HUES6 (cell line): ENCODE data around the gene POFUT2.

Experiments
- H3K27ac ChIP-seq: 2 replicates; pipeline ENCODE4 v1.7.0; 2013; ENCODE audit warnings: low read depth, mild to moderate bottlenecking, low read length, inconsistent platforms
- H3K27me3 ChIP-seq: 2 replicates; pipeline ENCODE4 v1.6.1; 2013; ENCODE audit warnings: low read length; ENCODE audit not compliant: control insufficient read depth, insufficient read depth
- H3K36me3 ChIP-seq: 2 replicates; pipeline ENCODE4 v1.6.1; 2013; ENCODE audit warnings: low read length; ENCODE audit not compliant: control insufficient read depth, insufficient read depth
- H3K4me1 ChIP-seq: 2 replicates; pipeline ENCODE4 v1.6.1; 2013; ENCODE audit warnings: low read length; ENCODE audit not compliant: control insufficient read depth, insufficient read depth
- H3K4me3 ChIP-seq: 2 replicates; pipeline ENCODE4 v1.5.1; 2013; ENCODE audit warnings: low read depth, low read length
- H3K9ac ChIP-seq: one replicate; pipeline ENCODE4 v1.6.1; 2013; ENCODE audit warnings: mild to moderate bottlenecking, low read length
- H3K9me3 ChIP-seq: 2 replicates; pipeline ENCODE4 v1.6.1; 2013; ENCODE audit warnings: low read depth, low read length; ENCODE audit not compliant: control insufficient read depth, insufficient read depth

Gene POFUT2

DNA sequence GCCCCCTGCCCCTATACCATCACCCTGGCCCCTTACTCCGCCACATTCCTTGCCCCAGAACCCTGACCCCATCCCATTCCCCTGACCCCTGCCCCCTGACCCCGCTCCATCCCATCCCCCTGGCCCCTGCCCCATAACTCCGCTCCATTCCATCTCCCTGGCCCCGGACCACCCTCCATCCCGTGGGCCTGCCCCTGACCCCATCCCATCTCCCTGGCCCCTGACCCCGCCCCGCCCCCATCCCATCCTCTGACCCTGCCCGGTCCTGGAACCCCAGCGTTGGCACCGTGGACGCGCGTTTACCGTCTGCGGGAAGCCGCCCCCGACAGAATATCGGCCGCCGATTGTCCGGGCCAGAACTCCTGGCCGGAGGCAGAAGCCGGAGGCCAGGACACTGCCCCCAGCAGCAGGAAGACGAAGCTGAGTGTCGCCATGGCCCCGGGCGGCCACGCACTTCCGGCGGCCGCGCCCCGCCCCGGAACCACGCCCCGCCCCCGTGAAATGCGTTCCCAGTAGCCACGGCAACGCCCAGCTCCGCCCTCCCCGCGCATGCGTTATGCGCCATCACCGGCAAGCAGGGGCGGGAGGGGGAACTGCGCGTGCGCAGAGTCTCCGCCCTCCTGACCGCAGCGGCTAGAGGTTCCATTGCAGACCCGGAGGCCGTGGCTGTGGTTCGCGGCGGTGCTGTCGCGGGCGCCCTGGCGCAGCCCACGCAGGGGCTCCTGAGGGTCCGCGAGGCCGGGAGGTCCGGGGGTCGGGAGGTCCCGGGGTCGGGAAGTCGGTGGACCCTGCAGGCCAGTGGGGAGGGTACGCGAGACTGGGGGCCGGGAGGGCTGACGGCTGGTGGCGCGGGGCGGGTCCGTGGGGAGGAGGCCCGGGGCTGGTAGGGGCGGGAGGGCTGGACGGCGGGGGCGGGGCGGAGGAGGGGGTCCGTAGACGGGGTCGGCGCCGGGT is at the start of gene POFUT2:
Gene POFUT2, minus strand, starts transcription at position 458 of the 954 bp plus-strand sequence. Its CDS starts 24 bp downstream, at position 434.
- no peaks in the 10 kb centered on the region for H3K27me3 ChIP-seq
- H3K27ac ChIP-seq: peak within 1 kb of the TSS; percentile 65; the same call in 1 of the 2 replicates
- H3K4me1 ChIP-seq: peaks cover 12% of the 10 kb centered on the region
- H3K4me3 ChIP-seq: peak within 1 kb of the TSS; percentile 79
- H3K9ac ChIP-seq: peak within 1 kb of the TSS; percentile 86
- H3K9me3 ChIP-seq: no peaks in the 10 kb centered on the region
- H3K36me3 ChIP-seq: peaks cover 34% of the 10 kb centered on the region

DNA sequence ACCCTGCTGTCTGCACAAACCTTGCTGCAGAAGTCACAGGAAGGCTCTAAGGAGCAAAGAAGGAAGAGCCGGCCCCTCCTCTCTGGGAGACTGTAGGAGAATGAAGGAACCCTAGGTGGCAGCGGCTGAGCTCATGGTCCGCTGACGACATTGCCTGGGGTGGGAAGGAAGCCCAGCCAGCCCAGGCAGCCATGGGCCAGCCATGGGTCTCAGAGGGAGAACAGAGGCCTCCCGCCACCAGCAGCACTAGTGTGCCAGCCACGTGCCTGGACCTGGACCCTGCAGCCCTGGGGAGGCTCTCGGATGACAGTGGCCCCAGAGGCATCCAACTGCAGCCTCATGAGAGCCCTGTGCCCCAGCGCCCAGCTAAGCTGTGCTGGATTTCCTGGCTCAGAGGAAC is 49.2 kb upstream of the POFUT2 start:
- peaks cover 30% of the 10 kb centered on the region for H3K4me1 ChIP-seq
- H3K9me3 ChIP-seq: no peaks in the 10 kb centered on the region
- H3K36me3 ChIP-seq: no peaks in the 10 kb centered on the region
- H3K27me3 ChIP-seq: no peaks in the 10 kb centered on the region
- no peak overlapping the region for H3K9ac ChIP-seq
- H3K4me3 ChIP-seq: no peak overlapping the region
- H3K27ac ChIP-seq: no peak overlapping the region

GRCh38 chr21:45336535-45336810 is 48.8 kb upstream of the POFUT2 start:
- Histone ChIP-seq H3K27ac (no peak overlapping the region), H3K36me3 (no peaks in the 10 kb centered on the region), H3K9ac (no peak overlapping the region), H3K4me3 (no peak overlapping the region), H3K4me1 (peaks cover 33% of the 10 kb centered on the region), H3K9me3 (no peaks in the 10 kb centered on the region), H3K27me3 (no peaks in the 10 kb centered on the region)

DNA sequence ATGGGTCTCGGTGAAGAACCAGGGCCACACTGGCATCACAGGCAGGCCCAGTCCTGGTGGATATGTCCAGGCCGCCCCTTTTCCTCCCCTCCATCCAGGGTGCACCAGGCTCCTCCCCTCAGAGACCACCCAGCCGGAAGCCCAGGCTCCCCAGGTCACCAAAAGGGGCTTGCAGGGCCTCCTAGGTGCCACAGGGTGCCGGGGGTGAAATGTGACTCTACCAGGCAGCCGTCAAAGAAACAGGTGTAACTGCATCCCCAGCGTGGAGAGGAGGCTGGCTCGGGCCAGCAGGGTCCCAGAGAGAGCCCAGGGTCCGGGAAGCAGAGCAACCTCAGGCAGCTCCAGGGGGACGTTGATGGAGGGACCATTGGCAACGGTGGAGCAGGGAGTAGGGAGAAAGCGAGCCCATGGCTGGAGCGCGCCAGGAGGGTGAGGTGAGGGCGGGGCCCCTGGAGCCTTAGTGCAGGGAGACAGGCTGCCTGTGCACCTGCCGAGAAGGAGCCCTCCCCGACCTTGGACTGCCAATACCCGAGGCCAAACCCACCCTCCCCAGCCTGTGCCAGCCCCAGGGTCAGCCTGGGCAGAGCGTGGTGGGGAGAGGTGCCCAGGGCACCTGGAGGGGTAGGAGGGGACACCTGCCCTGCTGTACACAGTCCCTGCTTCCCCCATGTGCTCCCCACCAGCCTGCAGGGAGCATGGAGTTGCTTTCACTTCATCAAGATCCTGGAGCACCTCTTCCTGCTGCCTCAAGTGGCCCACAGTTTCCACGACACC is 48.3 kb upstream of the POFUT2 start:
- Histone ChIP-seq H3K4me1 (peaks cover 38% of the 10 kb centered on the region), H3K4me3 (no peak overlapping the region), H3K27ac (no peak overlapping the region), H3K9me3 (no peaks in the 10 kb centered on the region), H3K27me3 (no peaks in the 10 kb centered on the region), H3K36me3 (no peaks in the 10 kb centered on the region), H3K9ac (no peak overlapping the region)

DNA sequence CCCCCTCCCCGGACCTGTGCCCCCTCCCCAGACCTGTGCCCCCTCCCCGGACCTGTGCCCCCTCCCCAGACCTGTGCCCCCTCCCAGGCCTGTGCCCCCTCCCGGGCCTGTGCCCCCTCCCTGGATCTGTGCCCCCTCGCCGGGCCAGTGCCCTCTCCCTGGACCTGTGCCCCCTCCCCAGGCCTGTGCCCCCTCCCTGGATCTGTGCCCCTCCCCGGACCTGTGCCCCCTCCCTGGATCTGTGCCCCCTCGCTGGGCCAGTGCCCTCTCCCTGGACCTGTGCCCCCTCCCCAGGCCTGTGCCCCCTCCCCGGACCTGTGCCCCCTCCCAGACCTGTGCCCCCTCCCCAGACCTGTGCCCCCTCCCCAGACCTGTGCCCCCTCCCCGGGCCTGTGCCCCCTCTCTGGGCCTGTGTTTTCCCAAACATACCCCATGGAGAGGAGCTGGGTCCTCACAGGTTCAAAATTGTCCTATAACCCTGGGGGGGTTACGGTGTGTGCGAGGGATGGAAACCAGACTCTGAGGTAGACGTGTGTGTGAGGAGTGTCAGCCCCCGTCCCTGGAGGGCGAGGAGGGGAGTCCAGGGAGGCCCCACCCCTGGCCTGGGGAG is 47.6 kb upstream of the POFUT2 start:
- Histone ChIP-seq H3K9ac (no peak overlapping the region), H3K36me3 (no peaks in the 10 kb centered on the region), H3K4me3 (no peak overlapping the region), H3K9me3 (no peaks in the 10 kb centered on the region), H3K4me1 (peaks cover 45% of the 10 kb centered on the region), H3K27ac (no peak overlapping the region), H3K27me3 (no peaks in the 10 kb centered on the region)

- H3K4me3 ChIP-seq: no peak overlapping the region
- H3K9me3 ChIP-seq: no peaks in the 10 kb centered on the region
- H3K27me3 ChIP-seq: no peaks in the 10 kb centered on the region
- peaks cover 49% of the 10 kb centered on the region for H3K4me1 ChIP-seq
- H3K36me3 ChIP-seq: no peaks in the 10 kb centered on the region
- no peak overlapping the region for H3K9ac ChIP-seq
- H3K27ac ChIP-seq: no peak overlapping the region
These were observed 46.9 kb upstream of the POFUT2 start for GRCh38 chr21:45334591-45335081.

GRCh38 chr21:45334134-45334533 is 46.4 kb upstream of the POFUT2 start:
- Histone ChIP-seq H3K27me3 (no peaks in the 10 kb centered on the region), H3K4me1 (peaks cover 54% of the 10 kb centered on the region)

GRCh38 chr21:45333583-45334121 is 46.0 kb upstream of the POFUT2 start:
- Histone ChIP-seq H3K4me1 (peaks cover 59% of the 10 kb centered on the region), H3K27me3 (no peaks in the 10 kb centered on the region), H3K9me3 (no peaks in the 10 kb centered on the region), H3K9ac (peak overlapping the region; percentile 14), H3K36me3 (no peaks in the 10 kb centered on the region), H3K27ac (no peak overlapping the region), H3K4me3 (no peak overlapping the region)

More at GRCh38 chr21:45334134-45334533, 46.4 kb upstream of the POFUT2 start:
- H3K36me3 ChIP-seq: no peaks in the 10 kb centered on the region
- H3K4me3 ChIP-seq: no peak overlapping the region
- H3K9ac ChIP-seq: no peak overlapping the region
- no peak overlapping the region for H3K27ac ChIP-seq
- no peaks in the 10 kb centered on the region for H3K9me3 ChIP-seq

DNA sequence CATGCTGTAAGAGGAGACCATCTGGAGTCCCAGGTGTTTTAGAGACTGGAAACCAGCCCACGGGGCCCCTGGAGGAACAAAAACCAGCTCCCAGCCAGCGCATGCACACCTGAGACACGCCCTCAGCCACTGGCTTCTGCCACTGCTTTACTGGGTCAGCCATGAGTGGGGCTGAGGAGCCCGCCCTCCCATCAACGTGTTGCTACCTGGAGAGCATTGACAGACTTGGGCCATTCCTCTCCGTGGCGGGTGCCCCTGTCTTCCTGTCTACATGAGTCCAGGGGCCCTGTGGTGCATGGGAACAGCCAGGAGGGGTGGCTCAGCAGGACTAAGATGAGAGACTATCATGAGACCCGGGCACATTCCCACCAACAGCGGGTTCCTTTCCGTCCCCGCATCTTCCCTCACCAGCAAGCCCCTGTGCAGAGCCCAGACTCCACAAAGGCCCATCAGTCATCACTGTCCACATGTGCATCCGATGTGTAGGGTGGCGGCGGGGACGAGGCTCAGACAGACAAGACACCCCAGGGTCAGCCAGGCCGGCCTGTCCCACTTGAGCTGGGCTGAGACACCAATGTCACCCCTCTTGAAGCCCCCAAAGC is 45.4 kb upstream of the POFUT2 start:
- Histone ChIP-seq H3K27ac (no peak overlapping the region), H3K9me3 (no peaks in the 10 kb centered on the region), H3K4me1 (peaks cover 62% of the 10 kb centered on the region), H3K9ac (peak overlapping the region; percentile 14), H3K36me3 (no peaks in the 10 kb centered on the region), H3K27me3 (no peaks in the 10 kb centered on the region), H3K4me3 (no peak overlapping the region)

DNA sequence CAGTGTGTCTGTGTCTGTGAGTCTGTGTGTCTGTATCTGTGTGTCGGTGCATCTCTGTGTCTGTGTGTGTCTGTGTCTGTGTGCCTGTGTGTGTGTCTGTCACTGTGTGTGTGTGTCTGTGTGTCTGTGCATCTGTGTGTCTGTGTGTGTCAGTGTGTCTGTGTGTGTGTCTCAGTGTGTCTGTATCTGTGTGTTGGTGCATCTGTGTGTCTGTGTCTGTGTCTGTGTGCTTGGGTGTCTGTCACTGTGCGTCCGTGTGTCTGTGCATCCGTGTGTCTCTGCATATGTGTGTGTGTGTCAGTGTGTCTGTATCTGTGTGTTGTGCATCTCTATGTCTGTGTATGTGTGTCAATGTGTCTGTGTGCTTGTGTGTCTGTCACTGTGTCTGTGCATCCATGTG is 44.7 kb upstream of the POFUT2 start:
- Histone ChIP-seq H3K4me1 (peaks cover 62% of the 10 kb centered on the region), H3K27ac (no peak overlapping the region), H3K27me3 (no peaks in the 10 kb centered on the region), H3K4me3 (no peak overlapping the region), H3K9me3 (no peaks in the 10 kb centered on the region), H3K36me3 (no peaks in the 10 kb centered on the region), H3K9ac (no peak overlapping the region)
